ENCODE results near the gene ARHGAP9. TPM values are rescaled to one million over a fixed set of nuclear protein-coding genes. Genes with fewer than 3 reads are reported as not detected.
A peak's percentile ranks its signal among the peaks of the same experiment; 100 is the strongest.
"Not testable (repeated sequence)": the region's sequence is repeated elsewhere in the genome, so short reads cannot be mapped to it uniquely, and the experiment has no call there.

ARHGAP9 gene
- polyA plus RNA-seq, 3 donors from 2014 or later: 148 to 294 (median 163) TPM

DNA sequence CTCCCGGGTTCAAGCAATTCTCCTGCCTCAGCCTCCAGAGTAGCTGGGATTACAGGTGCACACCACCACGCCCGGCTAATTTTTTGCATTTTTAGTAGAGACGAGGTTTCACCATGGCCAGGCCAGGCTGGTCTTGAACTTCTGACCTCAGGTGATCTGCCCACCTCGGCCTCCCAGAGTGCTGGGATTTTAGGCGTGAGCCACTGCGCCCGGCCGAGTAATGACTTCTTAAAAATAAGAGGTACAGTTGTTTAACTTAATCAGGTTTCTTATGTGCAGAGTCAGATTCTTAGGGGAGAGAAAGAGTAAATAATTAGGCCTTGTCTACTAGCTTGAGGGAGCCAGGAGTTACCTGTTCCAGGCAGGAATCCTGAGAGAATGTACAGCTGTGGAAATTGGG is 34.6 kb upstream of the ARHGAP9 start:
- H3K36me3 Mint-ChIP-seq: peaks cover 16 to 66% (median 30%) of the 10 kb centered on the region in 3 donors
- H3K27ac Mint-ChIP-seq: peak overlapping the region in 4 of 6 donors; percentile 10 to 62 (median 40)

DNA sequence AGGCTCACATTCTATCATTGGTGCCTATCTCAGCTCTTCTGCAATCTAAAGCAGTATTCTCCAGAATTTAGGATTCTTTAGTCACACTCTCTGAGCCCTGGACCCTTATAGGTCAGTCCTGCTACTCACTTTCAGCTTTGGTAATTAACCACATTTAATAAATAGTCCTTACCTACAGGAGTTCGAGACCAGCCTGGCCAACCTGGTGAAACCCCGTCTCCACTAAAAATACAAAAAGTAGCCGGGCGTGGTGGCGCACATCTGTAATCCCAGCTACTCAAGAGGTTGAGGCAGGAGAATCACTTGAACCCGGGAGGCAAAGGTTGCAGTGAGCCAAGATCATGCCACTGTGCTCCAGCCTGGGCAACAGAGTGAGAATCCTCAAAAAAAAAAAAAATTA is 34.0 kb upstream of the ARHGAP9 start:
- not testable (repeated sequence) for H3K27ac Mint-ChIP-seq; H3K4me3 Mint-ChIP-seq; DNase-seq; H3K27me3 Mint-ChIP-seq (ENCODE audit: low read depth in 3 of 3); H3K9me3 Mint-ChIP-seq
- peaks cover 16 to 70% (median 30%) of the 10 kb centered on the region in 3 donors for H3K36me3 Mint-ChIP-seq
- peaks cover 11 to 31% of the 10 kb centered on the region in 2 donors for H3K4me1 Mint-ChIP-seq

More for the DNA sequence above, 34.6 kb upstream of the ARHGAP9 start:
- H3K4me3 Mint-ChIP-seq; H3K9me3 Mint-ChIP-seq; H3K27me3 Mint-ChIP-seq (ENCODE audit: low read depth in 3 of 3); DNase-seq: not testable (repeated sequence)
- H3K4me1 Mint-ChIP-seq: peaks cover 17 to 37% of the 10 kb centered on the region in 2 donors

DNA sequence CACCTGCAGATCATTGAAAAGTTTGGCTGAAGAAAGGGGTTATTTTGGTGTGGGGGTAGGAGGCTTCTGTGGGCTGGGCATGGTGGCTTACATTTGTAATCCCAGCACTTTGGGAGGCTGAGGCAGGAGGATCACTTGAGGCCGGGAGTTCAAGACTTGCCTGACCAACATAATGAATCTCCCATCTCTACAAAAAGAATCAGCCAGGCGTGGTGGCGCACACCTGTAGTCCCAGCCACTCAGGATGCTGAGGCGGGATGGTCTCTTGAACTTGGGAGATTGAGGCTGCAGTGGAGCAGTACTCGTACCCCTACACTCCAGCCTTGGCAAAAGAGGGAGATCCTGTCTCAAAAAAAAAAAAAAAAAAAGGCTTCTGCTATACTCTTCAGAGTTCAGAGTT is 33.6 kb upstream of the ARHGAP9 start:
- H3K27ac Mint-ChIP-seq: peak overlapping the region in 4 of 6 donors; percentile 18 to 83 (median 57)
- H3K36me3 Mint-ChIP-seq: peaks cover 16 to 67% (median 30%) of the 10 kb centered on the region in 3 donors
- no peaks in the 10 kb centered on the region for H3K9me3 Mint-ChIP-seq
- peaks cover 0 to 6% (median 2%) of the 10 kb centered on the region in 3 donors for H3K27me3 Mint-ChIP-seq (ENCODE audit: low read depth in 3 of 3)
- H3K4me3 Mint-ChIP-seq: no peak overlapping the region
- H3K4me1 Mint-ChIP-seq: peaks cover 7 to 27% of the 10 kb centered on the region in 2 donors
- DNase-seq: no peak

GRCh38 chr12:57512665-57513064 is 33.0 kb upstream of the ARHGAP9 start:
- no peak for DNase-seq
- Mint-ChIP-seq H3K4me1 (peaks cover 4 to 21% of the 10 kb centered on the region in 2 donors), H3K4me3 (no peak overlapping the region), H3K27ac (peak overlapping the region in 4 of 6 donors; percentile 6 to 83 (median 29)), H3K27me3 (ENCODE audit: low read depth in 3 of 3) (peaks cover 0 to 5% (median 2%) of the 10 kb centered on the region in 3 donors), H3K9me3 (no peaks in the 10 kb centered on the region), H3K36me3 (peaks cover 16 to 64% (median 30%) of the 10 kb centered on the region in 3 donors)

DNA sequence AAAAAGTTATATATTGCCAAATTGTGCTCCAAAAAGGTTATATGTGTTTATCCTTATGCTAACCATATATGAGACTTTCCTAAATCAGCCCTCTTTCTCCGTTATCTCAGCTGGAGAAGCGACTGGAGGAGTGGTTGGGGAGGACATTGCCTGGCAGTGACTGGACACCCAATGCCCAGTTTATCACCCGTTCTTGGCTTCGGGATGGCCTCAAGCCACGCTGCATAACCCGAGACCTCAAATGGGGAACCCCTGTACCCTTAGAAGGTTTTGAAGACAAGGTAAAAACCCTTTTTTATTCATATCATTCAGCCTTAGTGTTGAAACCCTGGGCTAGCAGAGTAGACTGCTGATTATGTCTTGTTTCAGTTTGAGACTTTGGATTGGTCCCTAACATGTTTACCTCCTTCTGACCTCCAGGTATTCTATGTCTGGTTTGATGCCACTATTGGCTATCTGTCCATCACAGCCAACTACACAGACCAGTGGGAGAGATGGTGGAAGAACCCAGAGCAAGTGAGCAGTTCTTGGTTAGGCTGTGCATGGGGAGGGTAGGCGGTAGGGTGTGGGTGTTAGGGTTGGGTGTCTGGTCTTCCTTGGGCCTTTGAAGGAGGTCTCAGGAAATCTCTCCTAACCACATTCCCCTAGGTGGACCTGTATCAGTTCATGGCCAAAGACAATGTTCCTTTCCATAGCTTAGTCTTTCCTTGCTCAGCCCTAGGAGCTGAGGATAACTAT is 32.1 kb upstream of the ARHGAP9 start:
- H3K36me3 Mint-ChIP-seq: peaks cover 16 to 55% (median 23%) of the 10 kb centered on the region in 3 donors
- H3K9me3 Mint-ChIP-seq: no peaks in the 10 kb centered on the region
- no peak overlapping the region for H3K4me3 Mint-ChIP-seq
- DNase-seq: no peak
- peaks cover 0 to 17% of the 10 kb centered on the region in 2 donors for H3K4me1 Mint-ChIP-seq
- H3K27me3 Mint-ChIP-seq (ENCODE audit: low read depth in 3 of 3): peaks cover 0 to under 1% (median 0%) of the 10 kb centered on the region in 3 donors
- H3K27ac Mint-ChIP-seq: peak overlapping the region; percentile 6 to 75 (median 54)

DNA sequence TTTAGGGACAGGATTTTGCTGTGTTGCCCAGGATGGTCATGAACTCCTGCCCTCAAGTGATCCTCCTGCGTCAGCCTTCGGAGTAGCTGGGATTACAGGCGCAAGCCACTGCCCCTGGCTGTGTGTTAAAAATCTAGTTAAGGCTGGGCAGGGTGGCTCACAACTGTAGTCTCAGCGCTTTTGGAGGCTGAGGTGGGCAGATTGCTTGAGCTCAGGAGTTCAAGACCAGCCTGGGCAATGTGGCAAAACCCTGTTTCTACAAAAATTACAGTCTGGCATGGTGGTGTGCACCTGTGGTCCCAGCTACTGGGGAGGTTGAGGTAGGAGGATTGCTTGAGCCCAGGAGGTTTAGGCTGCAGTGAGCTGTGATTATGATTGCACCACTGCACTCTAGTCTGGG is 31.5 kb upstream of the ARHGAP9 start:
- Mint-ChIP-seq H3K9me3 (no peaks in the 10 kb centered on the region), H3K4me1 (peaks cover 0 to 17% of the 10 kb centered on the region in 2 donors), H3K27ac (peak overlapping the region in 1 of 6 donors; percentile 2)

DNA sequence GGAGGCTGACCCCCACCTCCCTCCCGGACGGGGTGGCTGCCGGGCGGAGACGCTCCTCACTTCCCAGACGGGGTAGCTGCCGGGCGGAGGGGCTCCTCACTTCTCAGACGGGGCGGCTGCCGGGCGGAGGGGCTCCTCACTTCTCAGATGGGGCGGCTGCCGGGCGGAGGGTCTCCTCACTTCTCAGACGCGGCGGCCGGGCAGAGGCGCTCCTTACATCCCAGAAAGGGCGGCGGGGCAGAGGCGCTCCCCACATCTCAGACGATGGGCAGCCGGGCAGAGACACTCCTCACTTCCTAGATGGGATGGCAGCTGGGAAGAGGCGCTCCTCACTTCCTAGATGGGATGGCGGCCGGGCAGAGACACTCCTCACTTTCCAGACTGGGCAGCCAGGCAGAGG is 28.1 kb upstream of the ARHGAP9 start:
- peaks cover 0 to 17% of the 10 kb centered on the region in 2 donors for H3K4me1 Mint-ChIP-seq
- not testable (repeated sequence) for H3K4me3 Mint-ChIP-seq; DNase-seq; H3K27me3 Mint-ChIP-seq (ENCODE audit: low read depth in 3 of 3); H3K9me3 Mint-ChIP-seq; H3K27ac Mint-ChIP-seq
- peaks cover 15 to 38% (median 16%) of the 10 kb centered on the region in 3 donors for H3K36me3 Mint-ChIP-seq

More for the DNA sequence above, 31.5 kb upstream of the ARHGAP9 start:
- H3K4me3 Mint-ChIP-seq: no peak overlapping the region
- H3K27me3 Mint-ChIP-seq (ENCODE audit: low read depth in 3 of 3): no peaks in the 10 kb centered on the region
- no peak for DNase-seq
- peaks cover 11 to 52% (median 18%) of the 10 kb centered on the region in 3 donors for H3K36me3 Mint-ChIP-seq

DNA sequence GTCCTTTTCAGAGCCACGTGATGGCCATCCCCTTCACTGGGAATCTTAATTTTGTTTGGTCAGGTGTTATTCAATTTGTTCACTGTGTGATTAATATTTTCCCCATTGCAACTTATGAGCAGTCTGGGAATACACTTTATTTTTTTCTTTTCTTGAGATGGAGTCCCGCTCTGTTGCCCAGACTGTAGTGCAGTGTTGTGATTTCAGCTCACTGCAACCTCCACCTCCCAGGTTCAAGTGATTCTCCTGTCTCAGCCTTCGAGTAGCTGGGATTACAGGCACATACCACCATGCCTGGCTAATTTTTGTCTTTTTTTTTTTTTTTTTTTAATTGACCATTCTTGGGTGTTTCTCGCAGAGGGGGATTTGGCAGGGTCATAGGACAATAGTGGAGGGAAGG is 26.9 kb upstream of the ARHGAP9 start:
- not testable (repeated sequence) for H3K27ac Mint-ChIP-seq; H3K4me3 Mint-ChIP-seq; H3K9me3 Mint-ChIP-seq; H3K4me1 Mint-ChIP-seq; H3K27me3 Mint-ChIP-seq (ENCODE audit: low read depth in 3 of 3); DNase-seq
- peaks cover 9 to 32% (median 16%) of the 10 kb centered on the region in 3 donors for H3K36me3 Mint-ChIP-seq

GRCh38 chr12:57502311-57502969 is 22.8 kb upstream of the ARHGAP9 start:
- peaks cover 28 to 48% (median 30%) of the 10 kb centered on the region in 3 donors for H3K36me3 Mint-ChIP-seq
- H3K4me3 Mint-ChIP-seq; H3K27me3 Mint-ChIP-seq (ENCODE audit: low read depth in 3 of 3); DNase-seq; H3K9me3 Mint-ChIP-seq; H3K4me1 Mint-ChIP-seq: not testable (repeated sequence)
- H3K27ac Mint-ChIP-seq: peak overlapping the region in 3 of 6 donors; percentile 15 to 88 (median 84)

- no peak overlapping the region for H3K4me3 Mint-ChIP-seq
- no peaks in the 10 kb centered on the region for H3K27me3 Mint-ChIP-seq (ENCODE audit: low read depth in 3 of 3)
- H3K27ac Mint-ChIP-seq: no peak overlapping the region
- H3K9me3 Mint-ChIP-seq: no peaks in the 10 kb centered on the region
- DNase-seq: no peak
- H3K36me3 Mint-ChIP-seq: peaks cover 28 to 50% (median 37%) of the 10 kb centered on the region in 3 donors
- H3K4me1 Mint-ChIP-seq: peaks cover 0 to 4% of the 10 kb centered on the region in 2 donors
These were observed 20.5 kb upstream of the ARHGAP9 start for GRCh38 chr12:57500213-57500612.

DNA sequence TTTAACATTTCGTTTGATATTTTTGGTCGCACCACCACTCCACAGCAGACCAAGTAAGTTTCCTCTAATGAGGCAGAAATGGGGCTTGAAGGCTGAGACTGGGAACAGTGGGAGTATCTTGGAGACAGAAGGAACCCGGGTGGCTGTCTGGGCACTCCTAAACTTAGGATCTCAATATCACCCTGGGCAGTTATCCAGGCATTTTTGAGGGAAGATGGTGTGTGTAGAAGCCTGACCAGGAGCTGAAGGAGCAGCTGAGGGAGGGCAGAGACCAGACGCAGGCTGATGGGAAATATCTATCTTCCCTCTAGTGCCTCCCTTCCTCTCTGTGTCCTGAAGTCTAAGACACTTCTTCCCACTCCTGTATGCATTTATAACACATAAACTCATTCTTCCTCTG is 18.9 kb upstream of the ARHGAP9 start:
- H3K27ac Mint-ChIP-seq: no peak overlapping the region
- DNase-seq: no peak

DNA sequence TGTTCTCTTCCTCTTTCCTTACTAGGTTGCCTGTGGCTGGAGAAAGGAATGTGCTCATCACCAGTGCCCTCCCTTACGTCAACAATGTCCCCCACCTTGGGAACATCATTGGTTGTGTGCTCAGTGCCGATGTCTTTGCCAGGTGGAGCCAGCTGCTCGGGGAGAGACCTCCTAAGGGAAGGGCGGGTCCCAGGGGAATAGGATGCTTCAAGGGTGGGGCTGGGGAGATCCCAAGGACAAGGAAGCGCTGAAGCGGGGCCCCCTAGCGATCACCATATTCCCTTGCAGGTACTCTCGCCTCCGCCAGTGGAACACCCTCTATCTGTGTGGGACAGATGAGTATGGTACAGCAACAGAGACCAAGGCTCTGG is 18.5 kb upstream of the ARHGAP9 start:
- peaks cover 0 to 2% (median 0%) of the 10 kb centered on the region in 3 donors for H3K27me3 Mint-ChIP-seq (ENCODE audit: low read depth in 3 of 3)
- peaks cover 0 to 4% of the 10 kb centered on the region in 2 donors for H3K4me1 Mint-ChIP-seq
- peak overlapping the region in 1 of 6 donors; percentile 46 for H3K27ac Mint-ChIP-seq
- H3K36me3 Mint-ChIP-seq: peaks cover 24 to 46% (median 34%) of the 10 kb centered on the region in 3 donors
- no peak overlapping the region for H3K4me3 Mint-ChIP-seq
- DNase-seq: no peak
- no peaks in the 10 kb centered on the region for H3K9me3 Mint-ChIP-seq

More for the DNA sequence above, 18.9 kb upstream of the ARHGAP9 start:
- H3K36me3 Mint-ChIP-seq: peaks cover 24 to 47% (median 34%) of the 10 kb centered on the region in 3 donors
- no peaks in the 10 kb centered on the region for H3K9me3 Mint-ChIP-seq
- H3K27me3 Mint-ChIP-seq (ENCODE audit: low read depth in 3 of 3): peaks cover 0 to 2% (median 0%) of the 10 kb centered on the region in 3 donors
- H3K4me1 Mint-ChIP-seq: peaks cover 0 to 4% of the 10 kb centered on the region in 2 donors
- H3K4me3 Mint-ChIP-seq: no peak overlapping the region

DNA sequence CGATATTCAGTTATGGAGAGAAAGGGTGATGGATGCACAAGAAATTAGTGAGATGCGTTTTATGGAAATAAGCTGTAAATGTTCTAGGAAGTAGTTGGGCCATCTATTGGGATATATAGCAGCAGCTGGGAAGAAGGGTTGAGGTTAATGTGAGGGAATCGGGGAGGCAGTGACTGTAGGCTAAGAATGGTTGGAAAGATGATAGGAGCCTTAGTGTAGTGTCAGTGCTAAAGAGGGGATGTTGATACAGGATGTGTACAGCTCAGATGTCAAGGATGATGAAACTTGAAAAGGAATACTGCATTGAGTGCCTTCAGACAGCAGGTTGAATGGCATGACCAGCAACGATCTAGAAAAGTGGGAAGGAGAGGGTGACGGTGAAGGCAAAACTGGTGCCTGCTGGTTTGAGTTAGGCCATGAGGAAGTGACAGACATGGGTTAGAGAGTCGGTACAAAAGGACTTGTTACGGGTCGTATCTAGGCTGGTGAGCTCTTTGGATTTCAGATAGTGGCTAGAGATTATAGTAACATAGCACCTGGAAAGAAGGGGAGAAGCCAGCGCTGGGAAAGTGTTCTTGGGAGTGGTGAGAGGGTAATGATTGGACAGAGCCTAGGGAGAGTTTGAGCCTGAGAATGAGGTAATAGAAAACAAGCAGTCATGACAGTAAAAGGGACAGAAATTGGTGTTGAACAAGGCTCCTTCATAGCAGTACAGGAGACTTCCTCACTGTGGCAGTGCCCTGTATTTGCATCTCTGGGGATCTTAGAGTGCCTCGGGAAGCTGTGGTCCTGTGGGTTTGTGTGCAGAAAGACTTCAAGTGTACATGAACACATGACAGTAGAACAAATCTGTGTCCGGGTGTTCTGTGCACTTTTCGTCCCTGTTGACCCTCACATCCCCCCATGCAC is 17.8 kb upstream of the ARHGAP9 start:
- Mint-ChIP-seq H3K27ac (peak overlapping the region in 3 of 6 donors; percentile 46 to 47 (median 47)), H3K36me3 (peaks cover 30 to 52% (median 30%) of the 10 kb centered on the region in 3 donors), H3K4me3 (no peak overlapping the region), H3K4me1 (peaks cover 0 to 6% of the 10 kb centered on the region in 2 donors), H3K9me3 (no peaks in the 10 kb centered on the region), H3K27me3 (ENCODE audit: low read depth in 3 of 3) (peaks cover 0 to 4% (median 0%) of the 10 kb centered on the region in 3 donors)
- DNase-seq: no peak
